Stimulated activated CD4-positive, alpha-beta T cell treated with anti-CD3 and anti-CD28 coated beads, Interleukin-2, amount 100 ng/mL, for 48 hours (primary cell): Measurements from ENCODE around the gene MAN2B2.

Experiments
- DNase-seq, 2 donors: peaks; one replicate each; pipeline ENCODE4 v3.0.0-alpha.2; 2020

Gene MAN2B2

GRCh38 chr4:6574747-6575502 is at the start of gene MAN2B2:
Gene MAN2B2, plus strand, starts transcription at chr4:6575189. Its CDS starts 22 bp downstream, at chr4:6575211.
- peak; percentile 79 to 85 for DNase-seq

GRCh38 chr4:6525474-6525873 is 49.5 kb upstream of the MAN2B2 start:
- no peak for DNase-seq

GRCh38 chr4:6526156-6526555 is 48.8 kb upstream of the MAN2B2 start:
- no peak for DNase-seq

- no peak for DNase-seq
Observed at GRCh38 chr4:6526671-6527091, 48.3 kb upstream of the MAN2B2 start.

- no peak for DNase-seq
Observed at GRCh38 chr4:6527259-6527658, 47.7 kb upstream of the MAN2B2 start.

- DNase-seq: no peak
Observed at GRCh38 chr4:6527683-6528595, 47.0 kb upstream of the MAN2B2 start.

GRCh38 chr4:6529021-6529420 is 46.0 kb upstream of the MAN2B2 start:
- DNase-seq: no peak

- no peak for DNase-seq
Observed at GRCh38 chr4:6530301-6530700, 44.7 kb upstream of the MAN2B2 start.

GRCh38 chr4:6530964-6531363 is 44.0 kb upstream of the MAN2B2 start:
- DNase-seq: no peak

GRCh38 chr4:6532102-6532501 is 42.9 kb upstream of the MAN2B2 start:
- no peak for DNase-seq

- DNase-seq: no peak
Observed at GRCh38 chr4:6532658-6533057, 42.3 kb upstream of the MAN2B2 start.

- DNase-seq: no peak
Observed at GRCh38 chr4:6534050-6534449, 40.9 kb upstream of the MAN2B2 start.

- DNase-seq: no peak
Observed at GRCh38 chr4:6534618-6535328, 40.2 kb upstream of the MAN2B2 start.

- DNase-seq: no peak
Observed at GRCh38 chr4:6535329-6535692, 39.7 kb upstream of the MAN2B2 start.

GRCh38 chr4:6535706-6536105 is 39.3 kb upstream of the MAN2B2 start:
- DNase-seq: no peak

- DNase-seq: no peak
Observed at GRCh38 chr4:6538111-6538510, 36.9 kb upstream of the MAN2B2 start.

GRCh38 chr4:6538575-6538974 is 36.4 kb upstream of the MAN2B2 start:
- no peak for DNase-seq

GRCh38 chr4:6539009-6539764 is 35.8 kb upstream of the MAN2B2 start:
- DNase-seq: no peak

- no peak for DNase-seq
Observed at GRCh38 chr4:6540879-6541278, 34.1 kb upstream of the MAN2B2 start.

- no peak for DNase-seq
Observed at GRCh38 chr4:6541789-6542188, 33.2 kb upstream of the MAN2B2 start.

- no peak for DNase-seq
Observed at GRCh38 chr4:6542951-6543350, 32.0 kb upstream of the MAN2B2 start.

- no peak for DNase-seq
Observed at GRCh38 chr4:6546091-6546490, 28.9 kb upstream of the MAN2B2 start.
